Stimulated activated CD4-positive, alpha-beta T cell treated with anti-CD3 and anti-CD28 coated beads, Interleukin-4, amount 100 ng/mL, for 1 hour (primary cell): ENCODE measurements around the gene AGAP1.

Source experiments
- DNase-seq: peaks from one replicate; pipeline ENCODE4 v3.0.0-alpha.2; 2020

The AGAP1 gene

DNA sequence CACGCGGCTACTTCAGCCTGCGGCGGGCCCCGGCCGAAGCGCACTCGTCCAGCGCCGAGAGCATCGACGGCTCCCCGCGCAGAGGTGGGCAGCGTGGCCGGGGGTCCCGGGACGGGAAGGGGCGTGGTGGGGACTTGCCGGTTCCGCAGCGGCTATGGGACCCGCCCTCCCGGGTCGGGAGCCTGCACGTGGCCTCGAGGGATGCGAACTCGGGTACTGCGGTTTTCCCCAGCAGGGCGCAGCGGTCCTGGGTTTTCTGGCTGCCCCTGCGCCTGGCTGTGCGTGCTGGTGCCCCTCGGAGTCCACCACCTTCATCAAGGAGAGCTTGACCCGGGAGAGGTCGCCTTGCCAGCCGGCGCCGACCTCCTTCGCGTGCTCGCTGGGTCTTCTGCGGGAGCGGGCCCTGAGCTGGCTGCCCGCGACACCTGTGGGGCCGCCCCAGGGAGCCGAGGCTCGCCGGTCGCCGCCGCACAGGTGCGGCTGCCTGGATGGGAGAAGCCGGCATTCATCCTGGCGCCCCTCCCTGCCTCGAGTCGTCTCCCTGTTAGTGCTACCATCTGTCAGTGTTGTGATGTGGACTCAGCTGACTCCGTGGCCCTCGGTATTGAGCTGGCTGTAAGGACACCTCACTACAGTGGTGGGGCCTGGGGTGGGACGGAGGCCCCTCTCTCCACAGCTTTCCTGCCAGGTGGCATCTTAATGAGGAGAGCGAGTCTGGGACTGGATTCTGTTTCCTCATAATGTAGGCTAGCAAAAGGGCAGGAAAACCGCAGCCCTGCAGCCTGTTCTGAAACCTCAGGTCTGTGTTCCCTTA is 177.3 kb downstream of the AGAP1 start:
- DNase-seq, result no peak

- no peak for DNase-seq
These were observed 178.9 kb downstream of the AGAP1 start for GRCh38 chr2:235672720-235673119.

GRCh38 chr2:235674146-235674545 is 180.3 kb downstream of the AGAP1 start:
- DNase-seq, result no peak

- no peak for DNase-seq
These were observed 181.0 kb downstream of the AGAP1 start for GRCh38 chr2:235674812-235675211.

- DNase-seq, result no peak
These were observed 182.1 kb downstream of the AGAP1 start for GRCh38 chr2:235675678-235676535.

DNA sequence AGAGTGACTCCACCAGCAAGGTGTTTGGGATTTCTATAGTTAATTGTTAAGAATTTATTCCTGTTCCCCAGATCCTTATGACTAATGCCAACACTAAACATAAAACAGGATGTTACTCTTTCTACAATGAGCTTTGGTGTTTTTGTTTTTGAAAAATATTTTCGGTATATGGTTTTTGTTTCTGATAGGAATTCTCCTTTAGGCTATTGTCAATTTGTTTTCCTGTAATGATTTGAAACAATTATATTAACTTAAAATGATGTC is 182.6 kb downstream of the AGAP1 start:
- no peak for DNase-seq

GRCh38 chr2:235677276-235677788 is 183.5 kb downstream of the AGAP1 start:
- no peak for DNase-seq

DNA sequence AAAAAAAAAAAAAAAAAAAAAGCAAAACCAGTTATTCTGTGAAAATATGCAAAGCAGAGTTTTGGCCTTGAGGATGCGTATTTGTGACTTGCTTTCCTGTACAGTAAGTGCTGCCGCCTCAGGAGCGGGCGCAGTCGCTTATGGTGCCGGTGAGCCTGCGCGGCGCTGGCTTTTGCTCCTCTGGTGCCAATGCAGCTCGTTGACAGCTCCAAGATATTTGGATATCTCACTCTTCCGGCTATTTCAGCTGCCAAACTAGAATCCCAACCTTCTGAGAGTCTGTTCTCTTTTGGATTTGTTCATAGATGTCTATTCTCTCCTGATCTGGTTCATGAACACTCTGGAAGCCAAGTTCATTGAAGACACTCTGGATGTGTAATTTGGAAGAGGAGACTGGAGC is 184.1 kb downstream of the AGAP1 start:
- no peak for DNase-seq

GRCh38 chr2:235678712-235679111 is 184.9 kb downstream of the AGAP1 start:
- DNase-seq, result no peak

DNA sequence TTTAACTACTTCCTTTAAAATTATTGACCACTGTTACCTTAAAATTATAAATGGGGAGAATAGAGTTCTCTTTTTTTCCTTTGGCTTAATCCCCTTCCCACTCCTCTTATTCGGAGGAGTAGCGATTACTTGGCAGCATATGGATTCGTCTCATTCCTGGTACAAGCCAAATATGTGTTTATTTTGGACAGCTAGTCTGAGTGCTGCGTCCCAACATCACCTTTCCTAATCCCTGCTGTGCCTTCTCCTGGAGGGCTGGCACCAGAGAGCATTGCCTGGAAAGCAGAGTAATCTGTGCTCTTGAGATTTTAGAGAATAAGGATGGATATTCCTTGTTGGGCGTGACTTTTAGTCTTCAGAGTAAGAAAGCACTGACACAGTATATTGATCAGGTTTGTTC is 185.6 kb downstream of the AGAP1 start:
- DNase-seq, result no peak

GRCh38 chr2:235685024-235685721 is 191.3 kb downstream of the AGAP1 start:
- no peak for DNase-seq

DNA sequence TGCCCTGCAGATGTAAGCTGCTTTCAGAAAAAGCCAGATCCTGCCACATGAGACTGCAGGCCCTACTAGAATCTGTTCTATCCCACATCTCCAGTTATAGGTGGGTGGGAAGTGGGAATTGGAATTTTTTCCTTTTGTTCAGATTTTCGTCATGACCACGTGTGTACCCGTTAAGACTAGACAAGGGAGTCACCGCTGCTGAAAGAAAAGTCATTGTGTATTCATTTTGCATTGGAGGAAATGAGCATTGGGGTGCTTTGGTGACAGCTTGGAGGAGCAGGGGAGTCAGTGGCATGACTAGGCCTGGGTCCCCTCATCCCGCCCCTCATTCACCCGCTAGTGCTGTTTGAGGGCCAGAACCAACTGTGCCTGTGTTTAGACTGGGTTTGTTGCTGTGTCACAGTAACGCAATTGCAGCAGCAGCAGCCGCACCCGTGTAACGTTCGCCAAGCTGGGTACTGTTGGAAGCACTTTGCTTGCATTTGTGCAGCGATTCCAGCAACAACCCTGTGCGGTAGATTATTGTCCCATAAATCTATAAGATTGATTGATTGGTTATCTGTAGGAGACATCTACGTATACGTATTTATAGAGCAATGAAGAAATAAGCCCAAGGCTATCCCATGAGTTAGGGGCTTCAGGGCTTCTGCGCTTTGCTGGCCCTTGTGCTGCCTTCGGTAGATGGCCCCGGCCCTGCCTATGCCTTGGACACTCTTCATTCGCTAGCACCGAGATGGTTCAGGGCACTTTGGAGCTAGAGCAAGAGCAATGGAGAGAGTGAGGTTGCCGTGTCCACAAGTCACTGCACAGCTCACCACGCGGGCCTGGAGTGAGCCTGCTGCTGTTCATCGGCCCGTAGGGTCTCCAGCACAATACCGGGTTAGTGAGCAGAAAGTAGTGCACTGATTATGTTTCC is 194.9 kb downstream of the AGAP1 start:
- DNase-seq, result no peak

- DNase-seq, result no peak
These were observed 195.6 kb downstream of the AGAP1 start for GRCh38 chr2:235689427-235689853.

DNA sequence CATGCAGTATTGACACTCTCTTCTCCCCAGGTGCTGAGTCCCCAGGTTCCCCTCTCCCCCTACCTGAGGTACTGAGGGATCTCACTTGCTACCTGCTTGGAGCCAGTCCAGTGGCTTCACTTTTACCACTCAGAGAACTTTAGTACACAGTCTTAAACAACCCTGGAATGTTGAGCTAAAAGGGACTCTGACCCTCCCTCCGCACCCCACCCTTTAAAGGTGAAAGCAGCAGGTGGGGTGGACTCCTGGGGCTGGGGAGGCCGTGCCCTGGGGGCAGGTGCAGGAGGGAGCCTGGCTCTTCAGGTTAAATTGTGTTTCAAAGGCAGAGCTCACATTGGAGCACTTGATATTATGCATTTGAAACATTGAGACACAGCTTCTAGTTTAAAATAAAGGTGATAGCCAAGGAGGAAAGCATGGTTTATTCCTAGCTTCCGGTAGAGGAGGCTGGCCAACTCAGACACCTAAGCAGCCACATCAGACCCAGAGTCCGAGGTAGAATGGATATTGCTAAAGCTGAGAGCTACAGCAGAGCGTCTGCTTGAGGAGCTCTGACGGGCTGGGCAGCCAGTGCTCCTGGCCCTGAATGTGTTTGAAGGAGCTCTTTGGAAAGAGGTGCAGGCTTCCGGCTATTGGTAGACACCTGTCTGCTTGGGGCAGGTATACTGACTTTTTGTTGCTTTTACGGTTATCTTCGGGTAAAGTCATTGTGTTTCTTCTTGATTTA is 196.4 kb downstream of the AGAP1 start:
- no peak for DNase-seq

DNA sequence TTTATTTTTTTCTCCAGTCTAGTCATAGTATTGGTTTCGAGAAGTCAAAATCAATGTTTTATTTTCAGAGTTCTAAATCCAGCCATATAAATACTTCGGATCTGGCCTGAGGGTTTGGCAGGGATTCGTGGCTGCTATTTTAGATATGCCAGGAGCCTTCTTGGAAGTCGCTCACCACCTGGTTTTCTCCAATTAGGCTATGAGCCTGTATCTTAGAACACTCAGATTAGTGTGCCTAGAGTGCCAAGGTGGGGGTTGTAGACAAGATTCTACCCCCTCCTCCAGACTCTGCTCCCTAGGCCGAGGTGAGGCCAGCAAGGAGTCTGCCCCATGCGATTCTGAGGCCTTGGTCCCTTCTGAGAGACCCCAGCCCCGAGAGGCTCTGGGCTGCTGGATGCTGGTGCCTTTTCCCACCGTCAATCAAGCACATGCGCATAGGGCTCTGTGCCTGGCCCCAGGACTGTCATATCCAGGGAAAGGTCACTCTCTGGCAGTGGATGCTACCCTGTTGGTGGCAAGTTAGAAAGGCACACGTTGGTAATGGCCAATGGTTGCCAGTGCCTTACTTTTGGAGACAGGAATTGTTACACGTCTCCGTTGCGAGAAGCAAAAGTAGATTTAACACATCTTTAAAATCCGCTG is 197.1 kb downstream of the AGAP1 start:
- DNase-seq, result no peak

DNA sequence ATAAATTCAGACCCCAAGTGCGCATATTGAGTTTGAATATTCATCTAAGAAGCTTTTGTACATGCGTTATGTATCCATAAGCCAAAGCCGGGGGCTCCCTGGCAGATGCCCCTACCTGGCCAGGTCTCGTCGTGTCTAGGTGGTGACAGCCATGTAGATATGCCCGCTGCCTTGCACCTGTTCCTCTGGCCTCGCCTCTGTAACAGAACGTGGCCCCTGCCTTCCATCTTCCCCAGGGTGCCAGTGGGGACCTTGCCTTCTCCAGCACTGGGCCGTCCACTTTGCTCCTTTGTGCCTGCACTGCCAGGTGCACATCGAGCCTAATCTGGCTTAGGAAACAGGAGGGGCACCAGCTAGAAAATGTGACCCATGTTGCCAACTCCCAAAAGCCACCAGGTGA is 198.2 kb downstream of the AGAP1 start:
- DNase-seq, result no peak

- DNase-seq, result no peak
These were observed 198.9 kb downstream of the AGAP1 start for GRCh38 chr2:235692671-235693171.

DNA sequence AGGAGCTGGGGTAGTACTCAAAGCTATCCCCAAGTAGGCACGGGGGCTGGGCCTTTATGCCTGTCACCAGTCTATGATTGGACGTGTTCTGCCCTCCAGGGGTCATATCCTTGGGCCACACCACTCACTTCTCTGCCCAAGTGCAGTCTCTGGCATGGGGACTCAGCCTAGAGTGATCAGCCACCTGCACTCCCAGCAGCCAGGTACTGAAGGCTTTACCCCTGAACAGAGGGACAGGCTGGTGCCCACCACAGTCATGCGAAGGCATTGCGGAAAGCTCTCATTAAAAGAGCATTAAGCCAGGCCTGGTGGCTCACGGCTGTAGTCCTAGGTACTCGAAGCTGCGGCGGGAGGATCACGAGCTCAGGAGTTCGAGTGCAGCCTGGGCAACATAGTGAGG is 199.4 kb downstream of the AGAP1 start:
- DNase-seq, result no peak

- DNase-seq, result no peak
These were observed 201.1 kb downstream of the AGAP1 start for GRCh38 chr2:235694721-235695601.

GRCh38 chr2:235695602-235695895 is 201.7 kb downstream of the AGAP1 start:
- no peak for DNase-seq
